GM19328 (cell line): ENCODE measurements around the gene NEIL1.
A peak's percentile ranks its signal among the peaks of the same experiment; 100 is the strongest.

Experiments used
- ATAC-seq: cut with Tn5 transposase; IDR thresholded peaks from one replicate; pipeline ENCODE4 v1.9.1; 2021; ENCODE audit warnings: mild to moderate bottlenecking, moderate library complexity; ENCODE audit not compliant: unreplicated experiment

Gene NEIL1

GRCh38 chr15:75355369-75355768 lies 8.5 kb downstream of the NEIL1 start:
- ATAC-seq, result no peak

- ATAC-seq, result no peak
Observed at GRCh38 chr15:75356006-75356405, 9.2 kb downstream of the NEIL1 start.

- no peak for ATAC-seq
Observed at GRCh38 chr15:75356517-75356916, 9.7 kb downstream of the NEIL1 start.

GRCh38 chr15:75357976-75358673 lies 11.3 kb downstream of the NEIL1 start:
- no peak for ATAC-seq

- ATAC-seq, result no peak
Observed at GRCh38 chr15:75358771-75359536, 12.1 kb downstream of the NEIL1 start.

- no peak for ATAC-seq
Observed at GRCh38 chr15:75359537-75360250, 12.9 kb downstream of the NEIL1 start.

- no peak for ATAC-seq
Observed at GRCh38 chr15:75360391-75360790, 13.6 kb downstream of the NEIL1 start.

GRCh38 chr15:75360856-75361255 lies 14.0 kb downstream of the NEIL1 start:
- no peak for ATAC-seq

- no peak for ATAC-seq
Observed at GRCh38 chr15:75361361-75361988, 14.6 kb downstream of the NEIL1 start.

GRCh38 chr15:75361989-75362641 lies 15.3 kb downstream of the NEIL1 start:
- ATAC-seq, result no peak

GRCh38 chr15:75362642-75363249 lies 15.9 kb downstream of the NEIL1 start:
- ATAC-seq, result no peak

GRCh38 chr15:75363786-75364185 lies 16.9 kb downstream of the NEIL1 start:
- no peak for ATAC-seq

GRCh38 chr15:75364881-75365280 lies 18.0 kb downstream of the NEIL1 start:
- no peak for ATAC-seq

GRCh38 chr15:75366163-75366562 lies 19.3 kb downstream of the NEIL1 start:
- no peak for ATAC-seq

GRCh38 chr15:75367006-75367405 lies 20.2 kb downstream of the NEIL1 start:
- ATAC-seq, result no peak

GRCh38 chr15:75367406-75367912 lies 20.6 kb downstream of the NEIL1 start:
- ATAC-seq, result no peak

GRCh38 chr15:75367913-75368688 lies 21.3 kb downstream of the NEIL1 start, which contains the start of gene MAN2C1:
TSS of gene MAN2C1 (minus strand) at chr15:75368607. CDS start at chr15:75368583, 24 bp downstream.
- ATAC-seq, result peak; percentile 81

- no peak for ATAC-seq
Observed at GRCh38 chr15:75368689-75369239, 21.9 kb downstream of the NEIL1 start.
